HepG2 (cell line): ENCODE results near the gene NGRN. TPM values are rescaled to one million over a fixed set of nuclear protein-coding genes. Genes with fewer than 3 reads are reported as not detected.

Experiments used
- BRF2 ChIP-seq: sonication (generic); formaldehyde crosslinking; IDR thresholded peaks from 2 replicates; pipeline ENCODE4 v1.8.1; 2022; ENCODE audit warnings: mild to moderate bottlenecking, missing genetic modification reagents
- CBFB ChIP-seq: sonication (generic); formaldehyde crosslinking; IDR thresholded peaks from 2 replicates; pipeline ENCODE4 v1.4.0; 2020; ENCODE audit warnings: missing genetic modification reagents
- CEBPG ChIP-seq: IDR thresholded peaks from 2 replicates; pipeline ENCODE4 v1.6.1; 2016
- ELF3 ChIP-seq: IDR thresholded peaks from 2 replicates; pipeline ENCODE4 v1.6.1; 2016; ENCODE audit warnings: missing genetic modification reagents, missing compliant biosample characterization
- FOXO4 ChIP-seq: sonication (generic); formaldehyde crosslinking; conservative IDR thresholded peaks from 2 replicates; pipeline ENCODE4 v1.8.1; 2023; ENCODE audit warnings: missing genetic modification reagents
- HNF4A ChIP-seq: sonication (generic); formaldehyde crosslinking; IDR thresholded peaks from 2 replicates; pipeline ENCODE4 v1.4.0; 2020; ENCODE audit warnings: missing genetic modification reagents
- HOXA3 ChIP-seq: sonication (generic); formaldehyde crosslinking; IDR thresholded peaks from 2 replicates; pipeline ENCODE4 v1.5.0; 2020; ENCODE audit warnings: missing genetic modification reagents
- IRF9 ChIP-seq: sonication (generic); formaldehyde crosslinking; IDR thresholded peaks from 2 replicates; pipeline ENCODE4 v1.8.0; 2022; ENCODE audit warnings: missing genetic modification reagents, mild to moderate bottlenecking, borderline replicate concordance
- KDM6A ChIP-seq: IDR thresholded peaks from 2 replicates; pipeline ENCODE4 v1.6.1; 2016; ENCODE audit warnings: low read depth
- MIXL1 ChIP-seq: IDR thresholded peaks from 2 replicates; pipeline ENCODE4 v1.6.1; 2016
- MZF1 ChIP-seq: sonication (generic); formaldehyde crosslinking; IDR thresholded peaks from 2 replicates; pipeline ENCODE4 v1.8.1; 2023; ENCODE audit warnings: mild to moderate bottlenecking, missing genetic modification reagents, borderline replicate concordance
- NFE2L1 ChIP-seq: sonication (generic); formaldehyde crosslinking; IDR thresholded peaks from 2 replicates; pipeline ENCODE4 v1.4.0; 2020; ENCODE audit warnings: missing genetic modification reagents, mild to moderate bottlenecking, borderline replicate concordance
- PITX1 ChIP-seq: sonication (generic); formaldehyde crosslinking; IDR thresholded peaks from 2 replicates; pipeline ENCODE4 v1.5.1; 2020; ENCODE audit warnings: mild to moderate bottlenecking, missing genetic modification reagents
- RARA ChIP-seq: IDR thresholded peaks from 2 replicates; pipeline ENCODE4 v1.6.1; 2016; ENCODE audit warnings: missing genetic modification reagents, missing compliant biosample characterization
- SETDB1 ChIP-seq: sonication (generic); formaldehyde crosslinking; IDR thresholded peaks from 2 replicates; pipeline ENCODE4 v1.5.1; 2020; ENCODE audit warnings: missing genetic modification reagents, mild to moderate bottlenecking, borderline replicate concordance
- SKI ChIP-seq: fragments of 450-650 bp; IDR thresholded peaks from one replicate; pipeline ENCODE4 v1.6.1; 2018; ENCODE audit warnings: mild to moderate bottlenecking; ENCODE audit not compliant: partially characterized antibody
- ZFP36L1 ChIP-seq: sonication (generic); formaldehyde crosslinking; IDR thresholded peaks from 2 replicates; pipeline ENCODE4 v1.8.0; 2022; ENCODE audit warnings: mild to moderate bottlenecking, missing genetic modification reagents, moderate library complexity
- ZMYM4 ChIP-seq: sonication (generic); formaldehyde crosslinking; IDR thresholded peaks from 2 replicates; pipeline ENCODE4 v1.8.1; 2023; ENCODE audit warnings: mild to moderate bottlenecking, missing genetic modification reagents
- ZNF597 ChIP-seq: sonication (generic); formaldehyde crosslinking; IDR thresholded peaks from 2 replicates; pipeline ENCODE4 v1.5.0; 2020; ENCODE audit warnings: missing genetic modification reagents
- ZNF704 ChIP-seq: sonication (generic); formaldehyde crosslinking; IDR thresholded peaks from 2 replicates; pipeline ENCODE4 v1.8.1; 2023; ENCODE audit warnings: mild to moderate bottlenecking, inconsistent platforms, moderate library complexity, missing genetic modification reagents, borderline replicate concordance
- ZNF850 ChIP-seq: sonication (generic); formaldehyde crosslinking; conservative IDR thresholded peaks from 2 replicates; pipeline ENCODE4 v1.9.0; 2021; ENCODE audit warnings: mild to moderate bottlenecking, missing genetic modification reagents
- ZNF878 ChIP-seq: sonication (generic); formaldehyde crosslinking; IDR thresholded peaks from 2 replicates; pipeline ENCODE4 v1.8.1; 2023; ENCODE audit warnings: mild to moderate bottlenecking, missing genetic modification reagents, moderate library complexity
- polyA plus RNA-seq, 8 experiments: library from polyadenylated mRNA; depleted of rRNA in 3 of 8; stranded (reverse) in 7 of 8; unstranded in 1 of 8; fragments of >200 nt; fragmentation: Illumina TruSeq in 4 of 8; extraction: Trizol in 4 of 8; gene quantifications; 2 replicates each; pipeline versions ENCODE4 v1.2.1 to v1.2.3, GENCODE V29; 2011 to 2016; ENCODE audit warnings: low read depth in 4 of 8, missing spikeins in 1 of 8, mixed read lengths in 1 of 8; ENCODE audit not compliant: insufficient read depth in 1 of 8
- total RNA-seq, 5 experiments: library from RNA; depleted of rRNA; stranded (reverse); fragments of >200 nt; fragmentation: Illumina TruSeq; extraction: Trizol; gene quantifications; 2 replicates each; pipeline ENCODE4 v1.2.3, GENCODE V29; 2016; ENCODE audit warnings: low read depth in 1 of 5
- TF ChIP-seq, protein P1 (sequence below): IDR thresholded peaks from 2 replicates; pipeline ENCODE4 v1.6.1; 2016; ENCODE audit warnings: low read depth, control low read depth

NGRN gene
- total and polyA plus RNA-seq, 2 of the 13 experiments (the other 11 are each of a cell fraction or from before 2014, with no cell fraction given): 39.8 to 63.7 TPM

GRCh38 chr15:90265271-90266060 is at the start of gene NGRN (continued):
- TF ChIP-seq, protein P1, sequence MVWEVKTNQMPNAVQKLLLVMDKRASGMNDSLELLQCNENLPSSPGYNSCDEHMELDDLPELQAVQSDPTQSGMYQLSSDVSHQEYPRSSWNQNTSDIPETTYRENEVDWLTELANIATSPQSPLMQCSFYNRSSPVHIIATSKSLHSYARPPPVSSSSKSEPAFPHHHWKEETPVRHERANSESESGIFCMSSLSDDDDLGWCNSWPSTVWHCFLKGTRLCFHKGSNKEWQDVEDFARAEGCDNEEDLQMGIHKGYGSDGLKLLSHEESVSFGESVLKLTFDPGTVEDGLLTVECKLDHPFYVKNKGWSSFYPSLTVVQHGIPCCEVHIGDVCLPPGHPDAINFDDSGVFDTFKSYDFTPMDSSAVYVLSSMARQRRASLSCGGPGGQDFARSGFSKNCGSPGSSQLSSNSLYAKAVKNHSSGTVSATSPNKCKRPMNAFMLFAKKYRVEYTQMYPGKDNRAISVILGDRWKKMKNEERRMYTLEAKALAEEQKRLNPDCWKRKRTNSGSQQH (CRISPR knock-in tag): peak; percentile 24; the same call in 1 of the 2 replicates
- TF ChIP-seq BRF2 (CRISPR knock-in tag) (peak; percentile 83), PITX1 (peak; percentile 31), MIXL1 (CRISPR knock-in tag) (0 out of 2 replicates have a peak, but pooled peaks have one; percentile 33), ZNF704 (CRISPR knock-in tag) (0 out of 2 replicates have a peak, but pooled peaks have one; percentile 60), ELF3 (CRISPR knock-in tag) (peak; percentile 82), ZMYM4 (CRISPR knock-in tag) (peak; percentile 71), NFE2L1 (no peak), FOXO4 (CRISPR knock-in tag) (no peak), ZNF878 (CRISPR knock-in tag) (0 out of 2 replicates have a peak, but pooled peaks have one; percentile 18), ZNF850 (no peak), ZFP36L1 (peak; percentile 88), HNF4A (no peak), ZNF597 (CRISPR knock-in tag) (no peak), CEBPG (CRISPR knock-in tag) (peak; percentile 55; the same call in 1 of the 2 replicates), HOXA3 (CRISPR knock-in tag) (peak; percentile 81), MZF1 (CRISPR knock-in tag) (no peak), RARA (CRISPR knock-in tag) (no peak; the same call in 1 of the 2 replicates), KDM6A (CRISPR knock-in tag) (no peak), IRF9 (CRISPR knock-in tag) (peak; percentile 88), SKI (no peak), SETDB1 (0 out of 2 replicates have a peak, but pooled peaks have one; percentile 29), CBFB (CRISPR knock-in tag) (0 out of 2 replicates have a peak, but pooled peaks have one; percentile 47)
